Small intestine (tissue), 7 donors: ENCODE data around the gene ARHGEF16. TPM values are rescaled to one million over a fixed set of nuclear protein-coding genes. Genes with fewer than 3 reads are reported as not detected.

Source experiments
- DNase-seq, 2 donors: peaks; one replicate each; pipeline versions ENCODE4 v3.0.0 to v3.0.0-alpha.2; 2013
- FAIRE-seq: peaks from 2 replicates; lab custom pipeline; 2012; peaks lifted over from hg19 to GRCh38; lab: Jason Lieb, UNC
- H3K27ac ChIP-seq, 3 donors: one replicate each; pipeline ENCODE4 v1.5.1; 2013; ENCODE audit warnings: low read length in 2 of 3, mild to moderate bottlenecking in 2 of 3, control low read depth in 1 of 3, inconsistent platforms in 1 of 3, low read depth in 1 of 3, moderate library complexity in 1 of 3
- H3K27me3 ChIP-seq, 3 donors: one replicate each; pipeline ENCODE4 v1.6.1; 2013; ENCODE audit warnings: low read length in 3 of 3, inconsistent platforms in 1 of 3; ENCODE audit not compliant: control insufficient read depth in 3 of 3, insufficient read depth in 3 of 3
- H3K36me3 ChIP-seq, 3 donors: one replicate each; pipeline ENCODE4 v1.6.1; 2013; ENCODE audit warnings: low read length in 3 of 3, inconsistent platforms in 1 of 3, low read depth in 1 of 3, mild to moderate bottlenecking in 1 of 3, moderate library complexity in 1 of 3; ENCODE audit not compliant: control insufficient read depth in 3 of 3, insufficient read depth in 2 of 3
- H3K4me1 ChIP-seq, 3 donors: one replicate each; pipeline ENCODE4 v1.6.1; 2013; ENCODE audit warnings: low read length in 2 of 3, inconsistent platforms in 1 of 3, low read depth in 1 of 3, mild to moderate bottlenecking in 1 of 3, moderate library complexity in 1 of 3; ENCODE audit not compliant: control insufficient read depth in 3 of 3, insufficient read depth in 2 of 3
- H3K4me3 ChIP-seq, 3 donors: one replicate each; pipeline ENCODE4 v1.5.1; 2013; ENCODE audit warnings: low read length in 3 of 3, control low read depth in 1 of 3, inconsistent platforms in 1 of 3, low read depth in 1 of 3, mild to moderate bottlenecking in 1 of 3, moderate library complexity in 1 of 3
- H3K9me3 ChIP-seq, 2 donors: one replicate each; pipeline ENCODE4 v1.6.1; 2013; ENCODE audit warnings: low read depth in 1 of 2, low read length in 1 of 2; ENCODE audit not compliant: control insufficient read depth in 2 of 2, insufficient read depth in 1 of 2
- WGBS, 3 donors: extraction: QIAGEN DNeasy Blood & Tissue Kit; methylation state at CpG; one replicate each; pipeline ENCODE4 v1.1.7; 2013; 5-methylcytosine and 5-hydroxymethylcytosine counted together
- polyA plus RNA-seq, 4 donors: library from polyadenylated mRNA; stranded (reverse) in 3 of 4; unstranded in 1 of 4; fragments of 200-250 nt in 3 of 4; fragments of 120-200 nt in 1 of 4; gene quantifications; one replicate each; pipeline versions ENCODE4 v1.2.1 to v1.2.3, GENCODE V29; 2013
- donor health status: healthy with polysubstance abuse.
- donor health status: control.
- donor health status: control.
- donor health status: Bipolar disorder and iron deficiency.
- donor health status: healthy.

Gene ARHGEF16
- polyA plus RNA-seq, 4 donors, result 31.0 to 121 (median 83.7) TPM

DNA sequence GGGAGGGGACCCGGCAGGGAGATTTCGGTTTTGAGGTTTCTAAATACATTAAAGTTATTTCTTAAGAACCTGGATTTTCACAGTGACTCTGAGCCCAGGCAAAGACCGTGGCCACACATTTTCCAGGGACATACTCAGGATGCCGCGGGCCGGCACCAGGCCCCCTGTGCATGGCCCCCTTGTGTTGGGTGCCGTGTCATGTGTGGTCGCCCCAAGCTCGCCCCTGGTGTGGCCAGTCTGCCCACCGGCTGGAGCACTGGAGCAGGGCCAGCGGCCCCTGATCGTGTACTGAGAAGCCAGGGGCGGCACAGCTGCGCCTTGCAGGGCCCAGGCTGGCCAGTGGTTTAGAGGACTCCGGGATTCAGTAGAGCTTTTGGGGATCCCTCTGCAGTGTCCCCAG, 26.6 kb downstream of the ARHGEF16 start:
- WGBS, 3 donors, result 66 to 84% (median 70%) methylated on average over 15 of the region's 15 CpGs
- DNase-seq (no peak), FAIRE-seq (no peak)
- Histone ChIP-seq H3K4me1 (peaks cover 0 to 40% (median 4%) of the 10 kb centered on the region in 3 donors), H3K4me3 (no peak overlapping the region), H3K27ac (peak overlapping the region in 2 of 3 donors; percentile 89 to 92), H3K9me3 (no peaks in the 10 kb centered on the region), H3K36me3 (peaks cover 0 to 64% (median 0%) of the 10 kb centered on the region in 3 donors), H3K27me3 (no peaks in the 10 kb centered on the region)

DNA sequence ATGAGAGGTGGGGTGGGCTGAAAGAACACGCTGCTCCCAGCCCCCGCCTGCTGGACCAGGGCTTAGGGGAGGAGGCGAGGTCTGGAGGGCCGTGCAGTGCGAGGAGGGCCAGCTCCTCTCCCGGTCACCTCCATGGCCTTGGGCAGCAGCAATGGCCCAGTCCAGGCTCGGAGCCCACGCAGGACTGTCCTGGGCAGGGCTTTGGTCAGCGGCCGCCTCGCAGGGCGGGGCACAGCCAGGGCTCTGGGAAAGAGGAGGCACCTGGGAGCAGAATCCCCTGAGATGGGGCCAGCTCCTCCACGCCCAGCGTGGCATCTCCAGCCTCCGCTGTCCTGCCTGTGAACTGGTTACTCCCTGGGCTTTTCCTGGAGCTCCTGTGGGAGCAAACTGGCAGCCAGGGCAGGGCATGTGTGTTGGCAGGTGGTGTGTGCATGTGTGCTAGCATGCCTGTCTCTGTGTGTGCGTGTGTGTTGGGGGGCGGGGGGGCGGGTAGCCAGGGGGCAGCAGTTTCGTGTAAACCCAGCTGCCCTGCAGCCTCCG, 27.4 kb downstream of the ARHGEF16 start:
- DNase-seq, result no peak
- H3K27ac ChIP-seq, result peak overlapping the region in 2 of 3 donors; percentile 89 to 92
- no peaks in the 10 kb centered on the region for H3K9me3 ChIP-seq
- H3K4me3 ChIP-seq, result no peak overlapping the region
- peaks cover 0 to 40% (median 4%) of the 10 kb centered on the region in 3 donors for H3K4me1 ChIP-seq
- peaks cover 0 to 58% (median 0%) of the 10 kb centered on the region in 3 donors for H3K36me3 ChIP-seq
- no peak for FAIRE-seq
- H3K27me3 ChIP-seq, result no peaks in the 10 kb centered on the region
- 68 to 76% (median 72%) methylated on average over 19 to 20 of the region's 20 CpGs for WGBS, 3 donors

DNA sequence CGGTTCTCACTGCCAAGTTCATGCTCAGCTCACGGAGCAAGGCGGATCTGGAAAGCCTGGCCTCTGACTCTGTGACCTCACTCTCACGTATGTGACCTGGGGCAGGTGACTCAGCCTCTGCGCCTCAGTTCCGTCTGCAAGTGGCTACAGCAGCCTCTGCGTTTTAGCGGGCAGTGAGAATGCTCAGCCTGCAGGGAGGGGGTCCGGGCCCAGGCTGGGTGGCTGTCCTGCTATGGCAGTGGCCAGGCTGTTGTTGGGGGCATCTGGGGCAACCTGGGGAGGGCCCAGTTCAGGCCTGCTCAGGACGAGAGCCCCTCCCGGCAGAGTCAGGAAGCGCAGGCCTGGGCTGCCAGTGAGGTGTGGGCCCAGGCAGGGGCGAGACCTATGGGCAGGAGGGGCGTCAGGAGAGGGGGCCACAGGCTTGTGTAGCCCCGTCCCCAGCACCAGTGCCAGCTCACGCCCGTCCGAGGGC, 27.9 kb downstream of the ARHGEF16 start:
- Histone ChIP-seq H3K27me3 (no peaks in the 10 kb centered on the region), H3K36me3 (peaks cover 0 to 56% (median 0%) of the 10 kb centered on the region in 3 donors), H3K27ac (peak overlapping the region in 1 of 3 donors; percentile 69), H3K4me1 (peaks cover 0 to 40% (median 4%) of the 10 kb centered on the region in 3 donors), H3K4me3 (no peak overlapping the region), H3K9me3 (no peaks in the 10 kb centered on the region)
- 49 to 69% (median 57%) methylated on average over 13 to 18 of the region's 18 CpGs for WGBS, 3 donors
- FAIRE-seq (no peak), DNase-seq (peak; percentile 36 to 73)

DNA sequence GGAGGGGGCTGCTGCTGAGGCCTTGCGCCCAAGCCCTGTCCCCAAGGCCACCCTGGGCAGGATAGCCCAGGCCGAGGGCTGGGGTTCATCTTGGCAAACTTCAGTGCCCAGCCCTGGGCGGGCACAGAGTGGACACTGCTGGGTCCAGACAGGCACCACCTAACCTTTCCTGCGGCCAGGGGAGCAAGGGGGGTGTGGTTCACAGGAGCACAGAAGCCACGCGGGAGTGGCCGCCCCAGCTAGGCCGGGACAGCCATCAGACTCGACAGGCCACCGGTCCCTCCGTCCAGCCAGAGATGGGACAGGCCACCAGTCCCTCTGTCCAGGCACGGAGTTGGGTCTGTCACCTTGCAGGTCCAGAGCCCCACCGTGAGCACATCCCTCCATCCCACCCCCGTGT, 28.9 kb downstream of the ARHGEF16 start:
- Histone ChIP-seq H3K36me3 (peaks cover 0 to 46% (median 0%) of the 10 kb centered on the region in 3 donors), H3K9me3 (peaks cover 0 to 4% of the 10 kb centered on the region in 2 donors), H3K27ac (peak overlapping the region in 1 of 3 donors; percentile 69), H3K4me3 (no peak overlapping the region), H3K4me1 (peaks cover 0 to 40% (median 4%) of the 10 kb centered on the region in 3 donors), H3K27me3 (no peaks in the 10 kb centered on the region)
- DNase-seq (no peak), FAIRE-seq (no peak)
- WGBS, 3 donors, result 66 to 80% (median 69%) methylated on average over 13 to 14 of the region's 14 CpGs

DNA sequence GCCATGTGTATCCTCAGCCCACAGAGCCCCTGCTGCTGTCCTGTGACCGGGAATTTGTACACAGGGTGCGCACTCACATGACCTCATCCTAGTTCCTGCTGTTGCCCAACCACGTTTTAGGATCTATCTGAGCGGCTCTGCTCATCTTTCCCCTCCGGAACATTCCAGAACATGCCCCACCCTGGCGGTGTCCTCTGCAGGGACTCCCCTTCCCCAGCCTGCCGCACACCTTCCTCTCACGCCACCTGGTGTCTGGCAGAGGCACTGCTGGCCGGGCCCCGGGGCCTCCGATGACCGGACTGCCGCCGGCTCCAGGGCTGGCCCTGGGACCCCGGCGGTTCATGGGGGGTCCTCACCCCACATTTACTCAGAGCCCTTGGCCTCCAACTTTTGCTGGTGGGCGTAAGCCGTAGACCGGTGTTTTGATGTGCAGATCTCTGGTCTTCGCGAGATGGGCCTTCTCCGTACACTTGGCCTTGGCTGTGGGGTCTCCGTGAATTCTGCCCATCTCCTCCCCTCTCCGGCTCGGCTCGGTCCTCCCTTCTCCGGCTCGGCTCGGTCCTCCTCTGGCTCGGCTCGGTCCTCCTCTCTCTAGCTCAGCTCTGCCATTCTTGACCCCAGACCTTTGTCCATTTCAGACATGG, 29.5 kb downstream of the ARHGEF16 start:
- peaks cover 0 to 40% (median 4%) of the 10 kb centered on the region in 3 donors for H3K4me1 ChIP-seq
- WGBS, 3 donors, result 28 to 44% (median 28%) methylated on average over 31 of the region's 31 CpGs
- H3K36me3 ChIP-seq, result peaks cover 0 to 41% (median 0%) of the 10 kb centered on the region in 3 donors
- FAIRE-seq (no peak), DNase-seq (peak; percentile 56 to 63)
- no peaks in the 10 kb centered on the region for H3K27me3 ChIP-seq
- peaks cover 0 to 8% of the 10 kb centered on the region in 2 donors for H3K9me3 ChIP-seq
- H3K27ac ChIP-seq, result no peak overlapping the region
- H3K4me3 ChIP-seq, result no peak overlapping the region

DNA sequence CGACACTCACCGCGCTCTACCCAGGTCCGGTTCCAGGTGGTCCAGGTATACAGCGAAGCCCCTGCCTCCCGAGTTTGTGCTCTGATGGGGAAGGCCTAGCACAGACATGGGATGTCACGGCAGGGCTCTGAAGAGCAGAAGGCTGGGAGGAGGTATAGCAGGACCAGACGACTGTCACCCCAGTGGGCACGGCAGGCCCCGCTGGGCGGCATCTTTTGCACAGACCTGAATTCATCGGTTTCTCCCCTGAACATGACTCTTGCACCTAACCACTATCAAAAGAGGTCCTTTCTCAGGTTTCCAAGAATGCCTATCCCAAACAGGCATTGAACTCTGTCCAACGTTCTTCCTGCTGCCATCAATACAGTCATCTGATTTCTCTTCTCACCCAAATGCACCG, 30.6 kb downstream of the ARHGEF16 start:
- H3K9me3 ChIP-seq, result peaks cover 0 to 11% of the 10 kb centered on the region in 2 donors
- no peak overlapping the region for H3K27ac ChIP-seq
- no peaks in the 10 kb centered on the region for H3K27me3 ChIP-seq
- peaks cover 0 to 32% (median 0%) of the 10 kb centered on the region in 3 donors for H3K36me3 ChIP-seq
- FAIRE-seq, result no peak
- peaks cover 0 to 33% (median 4%) of the 10 kb centered on the region in 3 donors for H3K4me1 ChIP-seq
- 87 to 91% (median 90%) methylated on average over 14 of the region's 14 CpGs for WGBS, 3 donors
- no peak overlapping the region for H3K4me3 ChIP-seq
- DNase-seq, result no peak

DNA sequence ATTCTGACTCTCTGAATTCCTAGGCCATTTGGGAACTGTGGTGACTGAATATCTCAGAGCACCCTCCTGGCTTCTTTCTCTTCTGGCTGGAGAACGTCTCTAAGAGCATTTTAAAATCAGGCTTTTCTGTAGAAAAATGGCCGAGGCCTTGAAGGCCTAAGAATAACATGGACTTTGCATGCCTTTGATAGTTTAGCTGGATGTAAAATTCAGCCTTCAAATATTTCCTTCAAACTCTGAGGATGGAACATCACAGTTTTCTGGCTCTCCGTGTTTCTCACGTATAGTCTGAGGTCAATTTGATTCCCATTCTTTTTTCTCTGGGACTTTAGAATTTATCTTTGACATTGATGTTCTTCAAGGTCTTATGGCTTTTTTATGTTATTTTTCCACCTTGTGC, 34.0 kb downstream of the ARHGEF16 start:
- H3K36me3 ChIP-seq, result peaks cover 0 to 3% (median 0%) of the 10 kb centered on the region in 3 donors
- peaks cover 0 to 13% (median 0%) of the 10 kb centered on the region in 3 donors for H3K4me1 ChIP-seq
- FAIRE-seq, result no peak
- 92 to 97% (median 95%) methylated on average over 4 of the region's 4 CpGs for WGBS, 3 donors
- no peak overlapping the region for H3K4me3 ChIP-seq
- no peak overlapping the region for H3K27ac ChIP-seq
- DNase-seq, result no peak
- H3K27me3 ChIP-seq, result no peaks in the 10 kb centered on the region
- H3K9me3 ChIP-seq, result peaks cover 0 to 11% of the 10 kb centered on the region in 2 donors

DNA sequence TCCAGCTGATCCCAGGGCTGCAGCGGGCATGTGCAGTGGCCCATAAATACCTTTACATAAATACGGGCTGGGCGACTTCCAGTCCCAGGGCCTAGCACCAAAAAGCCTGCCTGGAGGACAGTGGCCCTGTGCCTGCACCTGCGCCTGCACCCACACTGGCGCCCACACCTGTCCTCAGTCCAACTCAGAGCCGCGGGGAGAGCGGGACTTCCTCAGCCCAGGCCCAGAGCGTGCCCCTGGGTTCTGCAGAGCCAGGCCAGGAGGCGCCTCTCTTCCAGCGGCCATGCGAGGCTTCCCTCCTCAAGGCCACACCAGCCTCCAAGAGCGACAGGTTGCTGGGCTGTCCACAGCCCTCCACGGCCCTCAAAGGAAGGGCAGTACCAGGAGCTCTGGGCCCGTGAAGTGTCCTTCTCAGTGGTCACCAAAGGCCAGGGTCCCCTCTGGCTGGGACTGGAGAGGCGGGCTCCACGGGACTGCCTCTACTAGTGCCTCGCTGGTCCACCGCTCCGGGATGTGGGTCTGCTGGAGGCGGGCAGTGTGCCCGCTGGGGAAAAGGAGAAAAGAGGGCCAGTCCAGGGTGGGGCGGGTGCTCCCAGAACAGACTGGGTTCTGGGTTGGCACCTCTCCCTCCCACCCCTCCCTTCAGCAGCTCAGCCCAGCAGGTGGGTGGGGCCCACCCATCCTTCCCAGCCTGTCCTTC, 35.7 kb downstream of the ARHGEF16 start:
- H3K4me3 ChIP-seq, result no peak overlapping the region
- H3K27me3 ChIP-seq, result no peaks in the 10 kb centered on the region
- no peak for FAIRE-seq
- DNase-seq, result no peak
- H3K9me3 ChIP-seq, result peaks cover 0 to 11% of the 10 kb centered on the region in 2 donors
- 62 to 94% (median 68%) methylated on average over 21 to 23 of the region's 23 CpGs for WGBS, 3 donors
- H3K27ac ChIP-seq, result no peak overlapping the region
- peaks cover 0 to 2% (median 0%) of the 10 kb centered on the region in 3 donors for H3K36me3 ChIP-seq
- H3K4me1 ChIP-seq, result peaks cover 0 to 7% (median 0%) of the 10 kb centered on the region in 3 donors
